Epithelial cell of esophagus (primary cell): ENCODE measurements around the gene SAMD15.

Source experiments
- DNase-seq: peaks from one replicate; pipeline ENCODE4 v3.0.0; 2010; ENCODE audit warnings: low read depth
- H3K4me3 ChIP-seq: 2 replicates; pipeline ENCODE4 v1.5.1; 2011; ENCODE audit warnings: mild to moderate bottlenecking, low read length, control low read depth
- TF ChIP-seq, protein P1 (sequence below): IDR thresholded peaks from 2 replicates; pipeline ENCODE4 v1.5.1; 2011; ENCODE audit warnings: low read depth, mild to moderate bottlenecking, low read length, control low read depth, inconsistent platforms; ENCODE audit not compliant: insufficient read depth; ENCODE audit errors: missing control alignments

SAMD15 gene

GRCh38 chr14:77340389-77340788 lies 36.8 kb upstream of the SAMD15 start:
- TF ChIP-seq, protein P1, sequence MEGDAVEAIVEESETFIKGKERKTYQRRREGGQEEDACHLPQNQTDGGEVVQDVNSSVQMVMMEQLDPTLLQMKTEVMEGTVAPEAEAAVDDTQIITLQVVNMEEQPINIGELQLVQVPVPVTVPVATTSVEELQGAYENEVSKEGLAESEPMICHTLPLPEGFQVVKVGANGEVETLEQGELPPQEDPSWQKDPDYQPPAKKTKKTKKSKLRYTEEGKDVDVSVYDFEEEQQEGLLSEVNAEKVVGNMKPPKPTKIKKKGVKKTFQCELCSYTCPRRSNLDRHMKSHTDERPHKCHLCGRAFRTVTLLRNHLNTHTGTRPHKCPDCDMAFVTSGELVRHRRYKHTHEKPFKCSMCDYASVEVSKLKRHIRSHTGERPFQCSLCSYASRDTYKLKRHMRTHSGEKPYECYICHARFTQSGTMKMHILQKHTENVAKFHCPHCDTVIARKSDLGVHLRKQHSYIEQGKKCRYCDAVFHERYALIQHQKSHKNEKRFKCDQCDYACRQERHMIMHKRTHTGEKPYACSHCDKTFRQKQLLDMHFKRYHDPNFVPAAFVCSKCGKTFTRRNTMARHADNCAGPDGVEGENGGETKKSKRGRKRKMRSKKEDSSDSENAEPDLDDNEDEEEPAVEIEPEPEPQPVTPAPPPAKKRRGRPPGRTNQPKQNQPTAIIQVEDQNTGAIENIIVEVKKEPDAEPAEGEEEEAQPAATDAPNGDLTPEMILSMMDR, result no peak
- no peak overlapping the region for H3K4me3 ChIP-seq
- no peak for DNase-seq

- TF ChIP-seq, protein P1, result no peak
- no peak overlapping the region for H3K4me3 ChIP-seq
- peak; percentile 48 for DNase-seq
Observed at GRCh38 chr14:77342726-77343397, 34.3 kb upstream of the SAMD15 start.

GRCh38 chr14:77343662-77344061 lies 33.5 kb upstream of the SAMD15 start:
- no peak for DNase-seq
- TF ChIP-seq, protein P1, result no peak
- H3K4me3 ChIP-seq, result no peak overlapping the region

GRCh38 chr14:77344377-77344996 lies 32.7 kb upstream of the SAMD15 start:
- TF ChIP-seq, protein P1, result no peak
- no peak overlapping the region for H3K4me3 ChIP-seq
- no peak for DNase-seq

- DNase-seq, result no peak
- TF ChIP-seq, protein P1, result no peak
- no peak overlapping the region for H3K4me3 ChIP-seq
Observed at GRCh38 chr14:77346495-77346894, 30.7 kb upstream of the SAMD15 start.

GRCh38 chr14:77347751-77348150 lies 29.4 kb upstream of the SAMD15 start:
- no peak overlapping the region for H3K4me3 ChIP-seq
- TF ChIP-seq, protein P1, result no peak
- DNase-seq, result no peak

DNA sequence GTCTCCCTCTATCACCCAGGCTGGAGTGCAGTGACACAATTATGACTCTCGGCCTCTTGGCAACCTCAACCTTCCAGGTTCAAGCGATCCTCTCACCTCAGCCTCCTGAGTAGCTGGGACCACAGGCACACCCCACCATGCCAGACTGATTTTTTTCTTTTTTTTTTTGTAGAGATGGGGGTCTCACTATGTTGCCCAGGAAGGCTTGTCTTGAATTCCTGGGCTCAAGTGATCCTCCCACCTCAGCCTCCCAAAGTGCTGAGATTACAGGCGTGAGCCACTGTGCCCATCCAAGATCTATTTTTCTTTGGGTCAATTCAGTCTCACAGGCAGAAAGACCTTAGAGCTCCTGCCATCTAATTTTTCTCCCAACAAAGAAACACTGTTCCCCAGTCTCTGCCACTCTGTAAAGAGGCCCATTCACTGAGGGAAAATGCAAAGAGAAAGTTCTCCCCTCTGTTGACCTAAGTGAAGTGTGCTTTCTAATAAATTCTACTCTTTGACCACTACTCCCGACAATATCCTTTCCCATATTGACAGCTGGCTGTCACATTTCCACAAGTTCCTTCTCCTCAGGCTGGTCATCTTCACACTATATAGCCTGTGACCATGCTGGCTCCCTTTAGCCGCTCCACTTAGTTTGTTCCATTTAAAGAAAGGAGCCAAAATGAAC lies 23.6 kb upstream of the SAMD15 start:
- H3K4me3 ChIP-seq, result no peak overlapping the region
- TF ChIP-seq, protein P1, result no peak
- DNase-seq, result no peak
